ENCODE measurements around the gene SLC44A3.

The SLC44A3 gene

GRCh38 chr1:94912263-94913184 lies 92.4 kb downstream of the SLC44A3 start:
- DNase-seq: no peak

DNA sequence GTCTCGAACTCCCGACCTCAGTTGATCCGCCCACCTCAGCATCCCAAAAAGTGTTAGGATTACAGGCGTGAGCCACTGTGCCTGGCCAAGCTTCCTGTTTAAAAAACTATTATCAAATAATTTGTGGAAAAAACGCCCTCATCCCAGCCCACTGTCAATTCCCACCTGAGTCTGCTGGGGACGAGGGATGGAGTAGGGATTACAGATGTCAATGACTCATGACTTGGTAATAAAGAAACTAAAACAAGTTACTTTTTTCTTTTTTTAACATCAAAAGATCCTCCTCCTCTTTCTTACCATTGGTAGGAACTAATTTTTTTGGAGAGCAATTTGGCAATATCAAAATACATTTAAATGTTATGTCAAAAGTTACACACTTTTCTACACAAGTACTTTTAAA lies 97.1 kb downstream of the SLC44A3 start:
- no peak for DNase-seq

GRCh38 chr1:94919241-94920030 lies 99.3 kb downstream of the SLC44A3 start:
- DNase-seq: peak; percentile 20

GRCh38 chr1:94920061-94920460 lies 99.9 kb downstream of the SLC44A3 start:
- DNase-seq: no peak

GRCh38 chr1:94921977-94922376 lies 101.8 kb downstream of the SLC44A3 start:
- DNase-seq: no peak

DNA sequence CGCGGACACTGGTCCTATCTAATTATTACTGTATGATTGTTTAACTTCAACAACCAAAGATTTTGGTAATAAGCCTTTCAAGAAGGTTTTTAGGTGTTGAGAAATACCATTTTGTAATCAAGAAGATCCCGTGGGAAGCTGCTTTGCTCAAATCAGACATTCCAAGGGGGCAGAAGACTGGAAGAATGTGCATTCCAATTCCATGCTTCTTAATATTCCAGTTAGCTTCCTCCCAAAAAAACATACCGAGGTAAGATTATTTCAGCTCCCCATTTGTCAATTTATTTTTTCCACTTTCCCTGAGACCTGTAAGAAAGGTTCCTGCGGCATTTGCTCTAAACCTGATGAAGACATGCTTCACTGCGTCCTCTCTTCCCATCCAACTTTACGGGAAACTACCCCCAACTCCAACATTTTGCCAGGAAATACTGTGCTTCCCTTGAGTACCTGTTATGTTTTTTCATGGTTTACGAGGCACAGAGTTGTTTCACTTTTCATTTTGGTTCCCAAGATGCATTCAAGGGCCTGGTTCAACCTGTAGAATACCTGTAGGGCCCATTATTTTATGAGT lies 102.7 kb downstream of the SLC44A3 start:
- DNase-seq: no peak

- no peak for DNase-seq
Observed at GRCh38 chr1:94925004-94925403, 104.8 kb downstream of the SLC44A3 start.

DNA sequence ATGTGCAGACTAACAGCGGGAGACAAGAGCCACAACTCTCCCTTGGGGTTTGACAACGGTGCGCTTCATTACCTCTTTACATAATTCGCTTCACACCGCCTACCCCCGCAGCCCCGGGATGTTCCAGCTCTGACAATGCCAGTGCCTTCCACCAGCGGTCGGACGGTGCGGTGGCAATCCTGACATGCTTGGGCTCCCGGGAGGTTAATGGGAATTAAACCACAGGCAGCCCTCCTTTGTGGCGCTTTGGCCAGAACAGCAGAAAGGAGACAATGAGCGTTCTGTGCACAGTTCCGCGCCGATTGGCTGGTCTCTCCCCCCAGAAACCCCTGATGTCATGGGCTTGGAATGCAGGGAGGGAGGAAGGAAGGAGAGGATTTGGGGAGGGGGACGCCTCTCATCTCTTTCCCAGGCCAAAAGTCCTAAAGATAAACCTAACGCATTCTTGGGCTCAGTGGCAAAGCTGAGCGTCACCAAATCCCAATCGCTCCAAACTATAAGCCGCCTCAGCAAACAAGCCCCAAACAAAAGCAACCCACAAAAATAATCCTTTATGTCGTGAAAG lies 105.5 kb downstream of the SLC44A3 start:
- peak; percentile 37 for DNase-seq

DNA sequence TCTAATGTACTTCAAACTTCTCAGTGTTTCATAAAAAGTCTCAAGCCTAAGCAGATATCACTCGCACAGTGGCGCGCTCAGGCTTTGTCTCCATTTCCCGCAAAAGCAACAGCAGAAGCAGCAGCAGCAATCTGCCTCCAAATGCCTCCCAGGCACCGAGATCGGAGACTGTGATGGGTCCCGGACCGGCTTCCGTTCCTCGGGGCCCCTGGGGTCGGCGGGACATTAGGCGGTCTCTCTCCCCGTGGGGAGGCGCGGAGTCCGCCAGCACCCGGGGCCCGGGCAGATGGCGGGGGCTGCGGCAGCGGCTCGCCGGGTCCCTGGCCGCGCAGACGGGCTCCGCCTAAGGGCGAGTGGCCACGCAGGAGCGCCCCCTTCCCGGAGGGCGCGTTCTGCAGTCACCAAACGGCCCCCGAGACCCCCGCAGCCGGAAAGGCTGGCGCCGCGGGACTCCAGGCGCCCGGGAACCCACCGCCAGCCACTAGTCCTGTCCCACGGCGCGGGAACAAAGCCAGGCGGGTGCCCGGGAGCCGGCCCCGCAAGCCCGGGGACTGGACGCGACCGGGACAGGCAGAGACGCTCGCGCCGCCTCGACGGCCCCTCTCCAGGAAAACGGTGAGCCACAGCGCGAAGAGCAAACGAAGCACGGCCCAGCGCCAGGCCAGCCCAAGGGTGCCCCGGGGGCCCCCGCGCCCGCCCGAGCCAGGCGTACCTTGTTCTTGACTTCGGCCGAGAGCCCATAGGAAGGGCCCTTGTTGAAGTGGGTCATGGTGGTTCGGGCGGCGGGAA lies 106.2 kb downstream of the SLC44A3 start:
- DNase-seq: peak; percentile 76

DNA sequence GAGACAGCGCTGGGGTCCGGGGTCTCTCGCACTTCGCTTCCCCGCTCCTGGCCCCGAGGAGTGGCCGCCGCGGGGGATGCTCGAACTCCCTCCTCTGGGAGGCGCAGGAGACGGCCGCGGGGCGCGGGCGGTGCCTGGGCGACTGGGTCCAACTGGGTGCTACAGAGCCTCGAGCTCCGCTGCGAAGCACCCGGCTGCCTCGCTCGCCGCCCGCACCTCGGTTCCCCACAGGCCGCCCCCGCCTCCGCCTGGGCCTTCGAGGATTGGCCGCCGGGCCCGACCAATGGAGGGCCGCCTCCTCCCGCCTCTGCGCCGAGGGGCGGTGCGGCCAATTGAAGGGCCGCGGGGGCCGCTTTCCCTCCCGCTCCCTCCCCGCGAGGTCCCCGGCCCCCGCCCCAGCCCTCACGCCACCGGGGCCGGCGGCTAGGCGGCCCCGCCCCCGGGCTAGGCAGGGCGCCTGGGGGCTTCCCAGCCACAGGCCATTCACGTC lies 106.8 kb downstream of the SLC44A3 start, which contains the start of gene CNN3:
TSS of gene CNN3 (minus strand) at position 196 of the 490 bp plus-strand sequence. CDS start 216 bp downstream, outside the sequence.
- peak; percentile 94 for DNase-seq

GRCh38 chr1:94927405-94928175 lies 107.4 kb downstream of the SLC44A3 start:
- DNase-seq: peak; percentile 66

DNA sequence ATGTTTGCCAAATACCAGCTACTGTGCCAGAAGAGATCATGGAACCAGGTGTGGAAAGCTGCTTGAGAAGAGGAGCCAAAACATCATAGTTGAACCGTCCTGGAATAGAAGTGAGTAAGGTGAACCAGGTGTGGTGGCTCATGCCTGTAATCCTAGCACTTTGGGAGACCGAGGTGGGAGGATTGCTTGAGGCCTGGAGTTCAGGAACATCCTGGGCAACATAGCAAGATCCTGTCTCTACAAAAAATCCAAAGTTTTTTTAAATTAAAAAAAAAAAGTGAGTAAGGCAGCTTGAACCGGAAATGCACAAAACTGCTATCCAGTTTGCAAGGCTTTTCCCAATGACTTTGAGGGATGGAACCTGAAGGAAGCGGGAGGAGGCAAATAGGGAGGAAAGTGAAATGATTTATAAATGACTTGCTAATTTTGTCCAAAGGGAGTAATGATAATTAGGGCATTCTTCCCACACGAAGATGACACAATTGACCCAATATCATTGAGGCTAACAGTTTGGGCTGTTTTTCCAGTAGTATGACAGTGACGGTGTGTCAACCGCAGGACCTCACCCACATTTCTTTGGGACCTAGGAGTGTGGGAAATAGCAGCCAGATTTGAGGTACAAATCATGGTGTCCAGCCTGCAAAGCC lies 108.3 kb downstream of the SLC44A3 start:
- no peak for DNase-seq

DNA sequence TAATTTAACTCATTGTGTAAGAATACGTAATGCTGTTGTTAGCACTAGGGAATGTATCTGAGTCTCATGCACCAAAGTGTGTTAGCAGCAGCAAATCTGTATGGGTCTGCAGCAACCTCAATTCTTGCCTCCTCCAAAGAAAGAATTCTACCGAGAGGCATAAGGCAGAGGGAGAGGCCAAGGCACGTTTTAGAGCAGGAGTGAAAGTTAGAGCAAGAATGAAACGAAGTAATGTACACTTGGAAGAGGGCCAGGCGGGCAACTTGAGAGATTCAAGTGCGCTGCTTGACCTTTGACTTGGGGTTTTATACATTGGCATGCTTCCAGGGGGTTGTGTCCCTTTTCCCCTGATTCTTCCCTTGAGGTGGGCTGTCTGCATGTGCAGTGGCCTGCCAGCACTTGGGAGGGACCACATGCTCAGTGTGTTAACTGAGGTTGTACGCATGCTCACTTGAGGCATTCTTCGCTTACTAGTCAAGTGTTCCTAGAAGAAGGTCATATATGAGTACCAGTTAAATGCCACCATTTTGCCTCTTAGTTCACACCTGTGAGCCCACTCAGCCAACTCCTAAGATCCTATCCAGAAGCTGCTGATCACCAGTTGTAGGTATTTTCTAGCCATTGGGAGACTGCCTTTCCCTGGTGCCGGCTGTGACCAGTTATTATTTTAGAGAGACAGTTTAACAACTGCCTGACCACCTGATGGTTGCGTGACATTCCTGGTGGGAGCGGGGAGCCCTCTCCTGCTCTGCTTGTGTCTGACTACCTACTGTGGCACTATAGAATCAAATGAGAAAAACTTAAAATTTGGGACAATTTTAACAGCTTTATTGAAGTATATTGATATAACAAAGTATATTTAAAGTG lies 109.4 kb downstream of the SLC44A3 start:
- DNase-seq: no peak

GRCh38 chr1:94931254-94931841 lies 111.2 kb downstream of the SLC44A3 start:
- no peak for DNase-seq

DNA sequence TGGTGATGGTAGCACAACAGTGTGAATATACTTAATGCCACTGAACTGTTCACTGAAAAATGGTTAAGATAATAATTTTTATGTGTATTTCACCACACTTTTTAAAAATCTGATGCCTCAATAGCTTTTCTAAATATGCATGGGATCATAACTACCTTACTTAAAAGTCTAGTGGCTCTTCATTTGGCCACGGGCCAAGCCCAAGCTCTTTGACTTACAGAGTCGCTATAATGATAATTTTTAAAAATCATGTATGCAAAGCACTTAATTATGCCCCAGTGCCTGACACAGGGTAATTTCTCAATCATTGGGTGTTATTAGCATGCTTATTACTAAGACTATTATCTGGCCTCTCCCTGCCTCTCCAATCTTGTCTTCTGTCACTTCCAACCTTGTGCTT lies 114.4 kb downstream of the SLC44A3 start:
- DNase-seq: no peak

DNA sequence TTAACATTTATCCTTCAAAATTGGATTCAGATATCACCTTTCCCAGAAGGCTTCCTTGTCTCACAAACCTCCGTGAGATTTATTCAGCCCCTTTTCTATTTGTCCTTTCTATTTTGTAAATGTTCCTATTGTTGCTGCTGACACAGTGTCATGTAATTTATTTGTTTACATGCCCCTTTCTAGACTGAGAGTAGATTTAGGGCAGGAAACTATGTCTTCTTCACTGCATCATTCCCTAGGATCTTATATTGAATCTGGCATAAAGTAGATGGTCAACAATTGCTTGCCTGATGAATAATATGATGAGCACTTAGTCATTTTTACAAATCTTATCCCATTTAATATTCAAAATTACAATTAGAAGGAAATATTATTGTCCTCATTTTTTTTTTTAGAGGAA lies 114.9 kb downstream of the SLC44A3 start:
- DNase-seq: no peak

GRCh38 chr1:94935476-94935875 lies 115.3 kb downstream of the SLC44A3 start:
- no peak for DNase-seq

GRCh38 chr1:94936861-94937620 lies 116.9 kb downstream of the SLC44A3 start:
- no peak for DNase-seq

DNA sequence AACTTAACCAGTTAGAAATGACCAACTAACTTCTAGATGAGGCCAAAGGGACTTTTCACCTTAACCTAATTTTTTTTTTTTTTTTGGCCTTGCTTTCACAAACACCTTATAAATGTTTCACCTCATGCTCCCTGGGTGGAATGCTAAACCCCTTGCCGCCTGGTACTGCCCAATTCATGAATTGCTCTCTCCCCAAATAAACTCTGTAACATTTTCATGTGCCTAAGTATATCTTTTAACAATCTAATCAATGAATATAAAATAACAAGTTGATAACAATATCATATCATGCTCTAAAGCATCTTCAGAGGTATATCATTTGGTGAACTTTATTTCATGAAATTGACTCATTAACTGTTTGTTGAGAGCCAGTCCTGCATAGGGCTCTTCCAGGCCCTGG lies 117.7 kb downstream of the SLC44A3 start:
- no peak for DNase-seq
